ENCODE results near the gene GASK1B.

Gene GASK1B

GRCh38 chr4:158182736-158183135 lies 9.9 kb upstream of the GASK1B start:
- DNase-seq = no peak

- no peak for DNase-seq
These were observed 9.1 kb upstream of the GASK1B start for GRCh38 chr4:158181906-158182305.

- DNase-seq = no peak
These were observed 6.6 kb upstream of the GASK1B start for GRCh38 chr4:158179465-158179864.

GRCh38 chr4:158176776-158177175 lies 4.0 kb upstream of the GASK1B start:
- DNase-seq = no peak

GRCh38 chr4:158176108-158176507 lies 3.3 kb upstream of the GASK1B start:
- no peak for DNase-seq

GRCh38 chr4:158170691-158171561 lies 1.9 kb downstream of the GASK1B start:
- no peak for DNase-seq

GRCh38 chr4:158169931-158170690 lies 2.7 kb downstream of the GASK1B start:
- DNase-seq = no peak

- no peak for DNase-seq
These were observed 3.3 kb downstream of the GASK1B start for GRCh38 chr4:158169506-158169905.

GRCh38 chr4:158168606-158169005 lies 4.2 kb downstream of the GASK1B start:
- DNase-seq = no peak

GRCh38 chr4:158166701-158167100 lies 6.1 kb downstream of the GASK1B start:
- no peak for DNase-seq

- no peak for DNase-seq
These were observed 8.0 kb downstream of the GASK1B start for GRCh38 chr4:158164768-158165213.

- DNase-seq = no peak
These were observed 8.7 kb downstream of the GASK1B start for GRCh38 chr4:158163941-158164767.

GRCh38 chr4:158162631-158163030 lies 10.2 kb downstream of the GASK1B start:
- no peak for DNase-seq

GRCh38 chr4:158161551-158162354 lies 11.1 kb downstream of the GASK1B start:
- no peak for DNase-seq

- no peak for DNase-seq
These were observed 13.1 kb downstream of the GASK1B start for GRCh38 chr4:158159718-158160094.

GRCh38 chr4:158159054-158159717 lies 13.6 kb downstream of the GASK1B start:
- no peak for DNase-seq

GRCh38 chr4:158157412-158157811 lies 15.4 kb downstream of the GASK1B start:
- no peak for DNase-seq

- no peak for DNase-seq
These were observed 17.0 kb downstream of the GASK1B start for GRCh38 chr4:158155656-158156356.

- DNase-seq = no peak
These were observed 25.7 kb downstream of the GASK1B start for GRCh38 chr4:158147151-158147550.

GRCh38 chr4:158146736-158147135 lies 26.1 kb downstream of the GASK1B start:
- peak; percentile 73 for DNase-seq

GRCh38 chr4:158139086-158139485 lies 33.7 kb downstream of the GASK1B start:
- DNase-seq = no peak

Data from midbrain (tissue), 1 donor.